WERI-Rb-1 (cell line): ENCODE data around the gene LMNTD2.
"Not testable (repeated sequence)": the region's sequence is repeated elsewhere in the genome, so short reads cannot be mapped to it uniquely, and the experiment has no call there.

Experiments used
- DNase-seq: peaks from one replicate; pipeline ENCODE4 v3.0.0-alpha.2; 2020
- H3K27ac ChIP-seq: fragments of 250-450 bp; sonication (Bioruptor Pico); 2 replicates; pipeline ENCODE4 v1.5.1; 2020; ENCODE audit warnings: mild to moderate bottlenecking, moderate library complexity
- H3K27me3 ChIP-seq: fragments of 250-450 bp; sonication (Bioruptor Pico); 2 replicates; pipeline ENCODE4 v1.5.1; 2021; ENCODE audit warnings: mild to moderate bottlenecking, low read depth, moderate library complexity; ENCODE audit not compliant: insufficient read depth, severe bottlenecking
- H3K36me3 ChIP-seq: fragments of 250-450 bp; sonication (Bioruptor Pico); 2 replicates; pipeline ENCODE4 v1.5.1; 2020; ENCODE audit warnings: mild to moderate bottlenecking, moderate library complexity
- H3K4me3 ChIP-seq: 2 replicates; pipeline ENCODE4 v1.5.1; 2011; ENCODE audit warnings: low read depth, mild to moderate bottlenecking, control low read depth, low read length
- H3K9me3 ChIP-seq: fragments of 250-450 bp; sonication (Bioruptor Pico); 2 replicates; pipeline ENCODE4 v1.5.1; 2021; ENCODE audit warnings: mild to moderate bottlenecking, moderate library complexity; ENCODE audit not compliant: severe bottlenecking
- CTCF ChIP-seq: IDR thresholded peaks from 2 replicates; pipeline ENCODE4 v1.5.1; 2011; ENCODE audit warnings: low read depth, mild to moderate bottlenecking, control low read depth, inconsistent platforms, low read length

Gene LMNTD2

DNA sequence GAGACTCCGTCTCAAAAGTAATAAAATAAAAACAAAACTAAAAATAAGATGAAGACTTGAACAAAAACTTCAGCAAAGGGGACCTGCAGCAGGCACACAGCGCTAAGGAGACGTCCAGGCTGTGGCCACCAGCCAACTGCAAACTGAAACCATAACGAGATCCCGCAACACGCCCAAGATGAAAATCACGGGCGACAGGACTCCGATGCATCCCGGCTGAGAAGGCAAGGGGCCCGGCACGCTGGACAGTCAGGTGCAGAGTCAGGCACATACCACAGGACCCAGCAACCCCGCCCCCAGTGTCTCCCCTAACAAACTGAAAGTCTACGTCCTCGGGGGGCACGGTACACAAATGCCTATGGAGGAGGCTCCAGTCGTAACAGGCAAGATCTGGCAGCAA lies 34.3 kb downstream of the LMNTD2 start:
- H3K36me3 ChIP-seq, result peaks cover under 1% of the 10 kb centered on the region; the same call in 1 of the 2 replicates
- no peaks in the 10 kb centered on the region for H3K27me3 ChIP-seq
- DNase-seq, result no peak
- no peak overlapping the region for H3K27ac ChIP-seq
- no peaks in the 10 kb centered on the region for H3K9me3 ChIP-seq
- TF ChIP-seq CTCF, result no peak
- no peak overlapping the region for H3K4me3 ChIP-seq

DNA sequence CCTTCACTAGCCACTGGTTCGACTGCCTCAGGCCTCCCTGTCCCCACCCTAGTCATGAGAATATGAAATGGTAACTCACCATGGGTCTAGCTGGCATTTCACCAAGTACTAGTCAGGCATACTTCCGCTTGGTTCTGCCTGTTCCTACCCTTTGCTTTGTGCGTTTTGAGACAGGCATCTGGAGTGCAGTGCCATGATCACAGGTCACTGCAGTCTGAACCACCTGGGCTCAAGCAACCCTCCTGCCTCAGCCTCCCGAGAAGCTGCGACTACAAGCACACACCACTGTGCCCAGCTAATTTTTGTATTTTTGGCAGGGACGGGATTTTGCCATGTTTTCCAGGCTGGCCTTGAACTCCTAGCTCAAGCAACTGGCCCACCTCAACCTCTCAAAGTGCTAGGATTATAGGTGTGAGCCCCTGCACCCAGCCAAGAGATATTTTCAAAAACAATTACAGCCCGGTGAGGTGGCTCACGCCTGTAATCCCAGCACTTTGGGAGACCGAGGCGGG lies 39.3 kb downstream of the LMNTD2 start:
- no peak for TF ChIP-seq CTCF

GRCh38 chr11:520428-521176 lies 39.9 kb downstream of the LMNTD2 start:
- peaks cover 9% of the 10 kb centered on the region for H3K9me3 ChIP-seq
- no peaks in the 10 kb centered on the region for H3K36me3 ChIP-seq
- no peak for DNase-seq
- H3K27me3 ChIP-seq, result no peaks in the 10 kb centered on the region
- no peak overlapping the region for H3K27ac ChIP-seq
- H3K4me3 ChIP-seq, result no peak overlapping the region
- no peak for TF ChIP-seq CTCF

More for the DNA sequence above, 39.3 kb downstream of the LMNTD2 start:
- peaks cover 9% of the 10 kb centered on the region for H3K9me3 ChIP-seq
- no peak overlapping the region for H3K27ac ChIP-seq
- DNase-seq, result no peak
- no peaks in the 10 kb centered on the region for H3K27me3 ChIP-seq
- H3K4me3 ChIP-seq, result no peak overlapping the region
- H3K36me3 ChIP-seq, result no peaks in the 10 kb centered on the region

DNA sequence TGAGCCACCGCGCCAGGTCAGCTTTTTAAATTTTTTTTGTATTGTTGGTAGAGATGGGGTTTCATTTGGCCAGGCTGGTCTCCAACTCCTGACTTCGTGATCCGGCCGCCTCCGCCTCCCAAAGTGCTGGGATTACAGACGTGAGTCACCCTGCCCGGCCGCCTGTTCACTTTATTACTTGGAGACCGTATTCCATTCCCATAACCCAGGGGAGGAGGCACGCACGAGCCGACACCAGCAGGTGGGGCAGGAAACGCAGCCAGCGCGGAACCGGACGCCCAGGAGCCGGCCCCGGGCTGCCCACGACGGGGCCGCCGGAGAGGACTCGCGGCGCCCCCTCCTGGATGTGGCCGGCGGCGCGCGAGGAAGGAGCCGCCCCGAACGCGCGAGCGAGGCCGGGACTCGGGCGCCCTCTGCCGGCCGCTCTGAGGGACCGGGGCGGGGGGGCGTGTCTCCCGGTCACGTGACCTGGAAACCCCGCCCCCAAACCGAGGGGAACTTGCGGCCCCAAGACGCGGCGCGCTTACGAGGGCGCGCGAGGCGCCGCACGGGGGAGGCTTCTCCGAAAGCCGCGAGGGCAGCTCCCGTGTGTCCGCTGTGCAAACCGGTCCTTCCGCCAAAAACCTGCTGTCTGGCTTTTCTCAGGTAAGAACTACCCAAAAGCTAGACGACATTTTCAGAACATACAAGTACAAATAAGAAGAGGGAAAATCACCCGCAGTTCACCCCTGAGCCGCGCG lies 41.9 kb downstream of the LMNTD2 start:
- Histone ChIP-seq H3K9me3 (peaks cover 9% of the 10 kb centered on the region), H3K4me3 (no peak overlapping the region), H3K27ac (peak overlapping the region; percentile 23; the same call in 1 of the 2 replicates), H3K27me3 (no peaks in the 10 kb centered on the region), H3K36me3 (no peaks in the 10 kb centered on the region; the same call in 1 of the 2 replicates)
- peak; percentile 82 for DNase-seq
- TF ChIP-seq CTCF, result peak; percentile 70

DNA sequence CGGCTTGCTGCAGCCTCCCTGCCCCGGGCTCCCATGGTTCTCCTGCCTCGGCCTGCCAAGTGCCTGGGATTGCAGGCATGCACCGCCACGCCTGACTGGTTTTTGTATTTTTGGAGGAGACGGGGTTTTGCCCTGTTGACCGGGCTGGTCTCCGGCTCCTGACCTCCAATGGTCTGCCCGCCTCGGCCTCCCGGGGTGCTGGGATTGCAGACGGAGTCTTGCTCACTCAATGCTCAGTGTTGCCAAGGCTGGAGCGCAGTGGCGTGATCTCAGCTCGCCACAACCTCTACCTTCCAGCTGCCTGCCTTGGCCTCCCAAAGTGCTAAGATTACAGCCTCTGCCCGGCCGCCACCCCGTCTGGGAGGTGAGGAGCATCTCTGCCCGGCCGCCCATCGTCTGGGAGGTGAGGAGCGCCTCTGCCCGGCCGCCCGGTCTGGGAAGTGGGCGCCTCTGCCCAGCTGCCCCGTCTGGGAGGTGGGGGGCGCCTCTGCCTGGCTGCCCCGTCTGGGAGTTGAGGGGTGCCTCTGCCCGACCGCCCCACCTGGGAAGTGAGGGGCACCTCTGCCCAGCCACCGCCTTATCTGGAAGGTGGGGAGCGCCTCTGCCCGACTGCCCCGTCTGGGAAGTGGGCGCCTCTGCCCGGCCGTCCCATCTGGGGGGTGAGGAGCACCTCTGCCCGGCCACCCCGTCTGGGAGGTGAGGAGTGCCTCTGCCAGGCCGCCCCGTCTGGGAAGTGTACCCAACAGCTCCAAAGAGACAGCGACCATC lies 43.4 kb downstream of the LMNTD2 start:
- not testable (repeated sequence) for H3K36me3 ChIP-seq, DNase-seq, H3K4me3 ChIP-seq, H3K27me3 ChIP-seq, H3K9me3 ChIP-seq, H3K27ac ChIP-seq

- DNase-seq, result no peak
- peaks cover 4% of the 10 kb centered on the region; the same call in 1 of the 2 replicates for H3K36me3 ChIP-seq
- peaks cover 9% of the 10 kb centered on the region for H3K9me3 ChIP-seq
- H3K27ac ChIP-seq, result no peak overlapping the region
- H3K4me3 ChIP-seq, result no peak overlapping the region
- no peaks in the 10 kb centered on the region for H3K27me3 ChIP-seq
- TF ChIP-seq CTCF, result no peak
These were observed 44.1 kb downstream of the LMNTD2 start for GRCh38 chr11:516400-516799.
